Gastroesophageal sphincter (tissue), 4 donors: ENCODE results near the gene COA6. TPM values are rescaled to one million over a fixed set of nuclear protein-coding genes. Genes with fewer than 3 reads are reported as not detected.
"Not testable (repeated sequence)": the region's sequence is repeated elsewhere in the genome, so short reads cannot be mapped to it uniquely, and the experiment has no call there.

ENCODE experiments used
- ATAC-seq: fragments of 150-250 bp; one replicate; pipeline ENCODE4 v1.9.1; 2016; ENCODE audit warnings: mild to moderate bottlenecking, moderate library complexity
- H3K27ac ChIP-seq, 4 donors: fragments of 200-600 bp; sonication (generic) in 3 of 4; 1 replicate in 3 of 4; 2 replicates in 1 of 4; pipeline ENCODE4 v1.5.1; 2016 to 2019
- H3K27me3 ChIP-seq: fragments of 200-600 bp; sonication (generic); one replicate; pipeline ENCODE4 v1.5.1; 2019
- H3K36me3 ChIP-seq, 2 donors: fragments of 200-600 bp; sonication (generic); one replicate each; pipeline ENCODE4 v1.5.1; 2019; ENCODE audit warnings: control low read depth in 1 of 2
- H3K4me1 ChIP-seq, 3 donors: fragments of 200-600 bp; sonication (generic); 1 replicate in 2 of 3; 2 replicates in 1 of 3; pipeline ENCODE4 v1.5.1; 2016 to 2019; ENCODE audit warnings: control low read depth in 2 of 3
- H3K4me3 ChIP-seq, 2 donors: fragments of 200-600 bp; sonication (generic); one replicate each; pipeline ENCODE4 v1.5.1; 2019; ENCODE audit warnings: mild to moderate bottlenecking in 1 of 2, moderate library complexity in 1 of 2
- H3K9me3 ChIP-seq, 3 donors: fragments of 200-600 bp; sonication (generic); one replicate each; pipeline ENCODE4 v1.5.1; 2017 to 2019; ENCODE audit warnings: control low read depth in 2 of 3
- EP300 ChIP-seq: sonication (generic); formaldehyde crosslinking; IDR thresholded peaks from one replicate; pipeline ENCODE4 v1.6.1; 2017; ENCODE audit warnings: antibody characterized with exemption, mild to moderate bottlenecking
- POLR2A ChIP-seq, 2 donors: fragments of 450-650 bp; IDR thresholded peaks; one replicate each; pipeline ENCODE4 v1.6.1; 2017; ENCODE audit warnings: antibody characterized with exemption in 2 of 2, mild to moderate bottlenecking in 2 of 2, moderate library complexity in 1 of 2
- POLR2AphosphoS5 ChIP-seq: sonication (generic); formaldehyde crosslinking; IDR thresholded peaks from one replicate; pipeline ENCODE4 v1.6.1; 2017; ENCODE audit warnings: antibody characterized with exemption
- WGBS, 2 donors: methylation state at CpG; one replicate each; pipeline ENCODE4 v1.1.5; 2018; ENCODE audit warnings: low coverage in 1 of 2; 5-methylcytosine and 5-hydroxymethylcytosine counted together
- total RNA-seq, 4 donors: library from RNA; depleted of rRNA; stranded (reverse); fragments of >200 nt; gene quantifications; one replicate each; pipeline ENCODE4 v1.1.0, GENCODE V29; 2016
- TF ChIP-seq, protein P1 (sequence below), 4 experiments: fragments of 200-600 bp in 2 of 4; fragments of 450-650 bp in 2 of 4; sonication (generic) in 1 of 4; IDR thresholded peaks; one replicate each; pipeline ENCODE4 v1.5.1; 2017 to 2019; ENCODE audit warnings: antibody characterized with exemption in 4 of 4, mild to moderate bottlenecking in 2 of 4, moderate library complexity in 2 of 4

Gene COA6
- total RNA-seq, 4 donors from 2014 or later, result 13.4 to 24.7 (median 16.9) TPM

DNA sequence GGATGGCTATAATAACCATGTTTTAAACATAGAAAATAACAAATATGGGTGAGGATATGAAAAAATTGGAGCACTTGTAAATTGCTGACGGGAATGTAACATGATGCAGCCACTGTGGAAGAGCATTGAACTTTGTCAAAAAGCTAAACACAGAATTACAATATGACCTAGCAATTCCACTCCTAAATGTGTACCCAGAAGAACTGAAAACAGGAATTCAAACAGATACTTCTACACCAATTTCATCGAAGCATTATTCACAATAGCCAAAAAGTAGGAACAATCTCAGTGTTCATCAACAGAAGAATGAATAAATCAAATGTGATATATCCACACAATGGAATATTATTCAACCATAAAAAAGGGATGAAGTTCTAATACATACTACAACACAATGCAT is 32.7 kb upstream of the COA6 start:
- Histone ChIP-seq H3K27ac (no peak overlapping the region), H3K27me3 (no peaks in the 10 kb centered on the region), H3K36me3 (no peaks in the 10 kb centered on the region), H3K9me3 (peaks cover 0 to 41% (median 0%) of the 10 kb centered on the region in 3 donors), H3K4me3 (no peak overlapping the region), H3K4me1 (no peaks in the 10 kb centered on the region)
- 68 to 83% methylated on average over 2 of the region's 2 CpGs for WGBS, 2 donors
- ATAC-seq, result no peak
- TF ChIP-seq EP300, result no peak
- no peak for TF ChIP-seq POLR2A (IDR thresholded peaks at IDR 0.05)
- TF ChIP-seq POLR2AphosphoS5, result no peak
- TF ChIP-seq, protein P1, sequence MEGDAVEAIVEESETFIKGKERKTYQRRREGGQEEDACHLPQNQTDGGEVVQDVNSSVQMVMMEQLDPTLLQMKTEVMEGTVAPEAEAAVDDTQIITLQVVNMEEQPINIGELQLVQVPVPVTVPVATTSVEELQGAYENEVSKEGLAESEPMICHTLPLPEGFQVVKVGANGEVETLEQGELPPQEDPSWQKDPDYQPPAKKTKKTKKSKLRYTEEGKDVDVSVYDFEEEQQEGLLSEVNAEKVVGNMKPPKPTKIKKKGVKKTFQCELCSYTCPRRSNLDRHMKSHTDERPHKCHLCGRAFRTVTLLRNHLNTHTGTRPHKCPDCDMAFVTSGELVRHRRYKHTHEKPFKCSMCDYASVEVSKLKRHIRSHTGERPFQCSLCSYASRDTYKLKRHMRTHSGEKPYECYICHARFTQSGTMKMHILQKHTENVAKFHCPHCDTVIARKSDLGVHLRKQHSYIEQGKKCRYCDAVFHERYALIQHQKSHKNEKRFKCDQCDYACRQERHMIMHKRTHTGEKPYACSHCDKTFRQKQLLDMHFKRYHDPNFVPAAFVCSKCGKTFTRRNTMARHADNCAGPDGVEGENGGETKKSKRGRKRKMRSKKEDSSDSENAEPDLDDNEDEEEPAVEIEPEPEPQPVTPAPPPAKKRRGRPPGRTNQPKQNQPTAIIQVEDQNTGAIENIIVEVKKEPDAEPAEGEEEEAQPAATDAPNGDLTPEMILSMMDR (IDR thresholded peaks at IDR 0.05), result no peak

DNA sequence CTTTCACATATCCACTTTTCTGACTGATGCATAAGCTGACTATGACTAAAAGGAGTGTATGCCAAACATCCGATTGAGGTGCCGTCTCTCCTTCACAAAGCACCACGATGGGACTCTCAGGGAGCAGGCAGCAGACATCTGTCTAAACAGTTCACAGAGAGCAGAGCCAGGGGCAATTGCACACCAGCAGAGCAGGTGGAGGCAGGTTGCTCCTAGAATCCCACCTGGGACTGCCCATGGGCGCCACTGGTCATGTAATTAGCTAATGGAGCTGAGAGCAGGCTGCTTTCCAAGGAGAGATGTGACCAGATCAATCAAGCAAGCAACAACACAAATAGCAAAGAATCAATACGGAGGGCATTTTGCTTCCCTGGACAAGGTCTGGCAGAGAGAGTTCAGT is 30.5 kb upstream of the COA6 start:
- WGBS, 2 donors, result 44 to 63% methylated on average over 2 to 5 of the region's 5 CpGs
- no peak for ATAC-seq
- TF ChIP-seq, protein P1 (IDR thresholded peaks at IDR 0.05), result no peak
- TF ChIP-seq POLR2A (IDR thresholded peaks at IDR 0.05), result no peak
- no peak for TF ChIP-seq EP300
- Histone ChIP-seq H3K27ac (no peak overlapping the region), H3K27me3 (no peaks in the 10 kb centered on the region), H3K36me3 (no peaks in the 10 kb centered on the region), H3K4me1 (no peaks in the 10 kb centered on the region), H3K9me3 (peaks cover 0 to 21% (median 0%) of the 10 kb centered on the region in 3 donors), H3K4me3 (no peak overlapping the region)

DNA sequence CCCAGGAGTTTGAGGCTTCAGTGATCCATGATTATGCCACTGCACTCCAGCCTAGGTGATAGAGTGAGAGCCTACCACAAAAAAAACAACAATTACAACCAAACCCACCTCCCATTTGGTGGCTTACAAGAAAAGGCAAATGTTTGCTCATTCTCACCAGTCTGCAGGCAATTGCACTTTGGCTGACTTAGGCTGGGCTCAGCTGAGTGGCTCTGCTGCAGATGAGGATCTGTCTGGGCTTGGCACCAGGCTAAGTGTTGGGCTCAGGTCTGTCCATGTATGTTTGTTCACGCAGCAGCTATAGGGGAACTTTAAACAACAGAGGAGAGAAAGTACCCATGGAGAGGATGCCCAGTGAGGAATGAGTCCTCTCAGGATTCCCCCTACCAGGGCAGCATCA is 28.0 kb upstream of the COA6 start:
- Histone ChIP-seq H3K36me3 (no peaks in the 10 kb centered on the region), H3K9me3 (peaks cover 0 to 5% (median 0%) of the 10 kb centered on the region in 3 donors), H3K4me1 (no peaks in the 10 kb centered on the region), H3K27ac (no peak overlapping the region), H3K4me3 (no peak overlapping the region), H3K27me3 (peaks cover 11% of the 10 kb centered on the region)
- ATAC-seq, result no peak
- WGBS, 2 donors, result 67% methylated on average over 1 of the region's 1 CpG; no CpG with 5 or more reads in 1 of the 2 donors
- TF ChIP-seq POLR2AphosphoS5 (no peak), EP300 (no peak), POLR2A (IDR thresholded peaks at IDR 0.05) (no peak)
- TF ChIP-seq, protein P1 (IDR thresholded peaks at IDR 0.05), result no peak

DNA sequence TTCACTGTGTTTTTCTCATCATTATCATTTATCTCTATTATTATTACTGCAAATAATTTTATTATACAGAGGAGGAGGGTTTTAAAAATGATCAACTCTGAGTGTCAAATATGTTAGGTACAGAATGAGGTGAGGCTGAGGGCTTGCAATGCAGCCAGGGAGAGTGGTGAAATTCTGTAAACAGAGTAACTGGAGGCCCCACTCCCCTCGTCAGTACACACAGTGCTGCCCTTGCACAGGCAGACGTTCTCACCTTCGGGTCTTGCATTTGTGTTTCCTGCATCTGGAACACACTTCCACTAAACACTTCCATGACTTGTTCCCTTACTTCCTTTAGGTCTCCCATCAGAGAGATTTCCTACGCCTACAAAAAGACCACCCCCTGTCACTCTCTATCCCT is 24.3 kb upstream of the COA6 start:
- Histone ChIP-seq H3K4me3 (no peak overlapping the region), H3K9me3 (peaks cover 0 to 10% (median 0%) of the 10 kb centered on the region in 3 donors), H3K27ac (no peak overlapping the region), H3K36me3 (no peaks in the 10 kb centered on the region), H3K4me1 (no peaks in the 10 kb centered on the region), H3K27me3 (peaks cover 16% of the 10 kb centered on the region)
- TF ChIP-seq, protein P1 (IDR thresholded peaks at IDR 0.05), result no peak
- TF ChIP-seq EP300, result no peak
- no peak for TF ChIP-seq POLR2A (IDR thresholded peaks at IDR 0.05)
- TF ChIP-seq POLR2AphosphoS5, result no peak
- WGBS, 2 donors, result 39 to 51% methylated on average over 4 of the region's 4 CpGs
- ATAC-seq, result no peak

DNA sequence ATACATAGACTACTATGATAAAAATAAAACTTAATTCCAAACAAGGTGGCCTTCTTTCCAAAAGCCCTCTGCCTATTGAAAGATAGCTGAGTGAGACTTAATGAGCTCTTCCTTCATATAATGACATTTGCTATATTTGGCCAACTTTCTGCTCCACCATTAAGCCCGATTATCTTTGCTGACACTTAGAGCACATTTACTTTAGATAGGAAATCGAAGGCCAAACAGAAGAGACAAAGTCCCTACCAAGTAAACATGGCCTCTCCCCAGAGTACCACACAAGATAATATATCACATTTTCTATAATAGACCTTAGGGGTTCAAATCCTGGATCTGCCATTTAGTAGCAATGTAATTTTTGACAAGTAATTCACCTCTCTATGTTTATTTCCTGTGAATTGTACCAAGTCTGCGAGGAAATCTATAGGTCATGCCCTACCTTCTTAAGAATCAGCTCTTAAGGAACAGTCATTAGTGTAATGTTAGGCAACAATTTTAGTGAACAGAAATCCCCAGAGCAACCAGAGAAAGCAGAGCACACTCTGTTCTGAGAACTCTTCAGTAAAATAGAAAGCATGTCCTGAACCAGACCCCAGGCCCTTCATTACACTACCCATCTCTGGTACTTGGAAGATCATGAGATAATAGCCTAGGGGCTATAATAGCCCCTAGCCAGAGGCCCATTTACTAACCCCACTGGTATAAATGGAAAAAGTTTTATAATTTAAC is 17.3 kb upstream of the COA6 start:
- H3K27ac ChIP-seq, result no peak overlapping the region
- no peak for TF ChIP-seq POLR2AphosphoS5
- no peak for TF ChIP-seq POLR2A (IDR thresholded peaks at IDR 0.05)
- no peak for TF ChIP-seq EP300
- TF ChIP-seq, protein P1 (IDR thresholded peaks at IDR 0.05), result no peak
- peaks cover 0 to 5% (median 0%) of the 10 kb centered on the region in 3 donors for H3K9me3 ChIP-seq
- peaks cover 16% of the 10 kb centered on the region for H3K27me3 ChIP-seq
- no peaks in the 10 kb centered on the region for H3K4me1 ChIP-seq
- no peak for ATAC-seq
- WGBS, 2 donors, result 57 to 72% methylated on average over 3 of the region's 3 CpGs
- no peaks in the 10 kb centered on the region for H3K36me3 ChIP-seq
- no peak overlapping the region for H3K4me3 ChIP-seq

DNA sequence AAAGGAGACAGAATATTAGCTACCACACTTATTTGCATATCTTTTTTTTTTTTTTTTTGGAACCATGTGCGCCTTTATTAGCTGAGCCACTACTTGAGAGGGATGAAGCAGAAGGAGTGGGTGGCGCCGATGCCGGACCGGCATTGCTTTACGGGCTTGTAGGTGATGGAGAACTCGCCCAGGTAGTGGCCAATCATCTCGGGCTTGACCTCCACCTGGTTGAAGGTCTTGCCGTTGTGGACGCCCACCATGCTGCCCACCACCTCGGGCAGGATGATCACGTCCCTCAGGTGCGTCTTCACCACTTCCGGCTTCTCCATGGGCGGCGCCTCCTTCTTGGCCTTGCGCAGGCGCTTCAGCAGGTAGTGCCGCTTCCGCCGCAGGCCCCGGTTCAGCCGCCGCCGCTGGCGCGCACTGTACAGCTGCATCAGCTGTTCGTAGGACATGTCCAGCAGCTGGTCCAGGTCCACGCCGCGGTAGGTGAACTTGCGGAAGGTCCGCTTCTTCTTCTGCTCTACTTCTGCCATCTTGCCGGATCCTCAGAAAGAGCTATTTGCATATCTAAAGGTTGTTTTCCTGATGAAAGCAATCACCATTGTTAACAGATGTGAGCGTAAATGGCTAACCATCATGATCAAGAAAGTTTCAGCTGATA is 16.5 kb upstream of the COA6 start:
- Histone ChIP-seq H3K27me3 (peaks cover 16% of the 10 kb centered on the region), H3K4me3 (peak overlapping the region in 1 of 2 donors; percentile 30)
- not testable (repeated sequence) for H3K4me1 ChIP-seq, H3K36me3 ChIP-seq, H3K27ac ChIP-seq, H3K9me3 ChIP-seq, ATAC-seq
- 55 to 70% methylated on average over 10 to 26 of the region's 35 CpGs for WGBS, 2 donors
